GM23338 (cell line): ENCODE measurements around the gene ADCY3. TPM values are rescaled to one million over a fixed set of nuclear protein-coding genes. Genes with fewer than 3 reads are reported as not detected.

Experiments used
- ATAC-seq: fragments of 200-7000 bp; cut with Tn5 transposase; 3 replicates; pipeline ENCODE4 v1.9.1; 2020
- DNase-seq: peaks from one replicate; pipeline ENCODE4 v3.0.0-alpha.2; 2015; ENCODE audit warnings: low spot score
- H2AFZ ChIP-seq: fragments of 200-600 bp; sonication (generic); 2 replicates; pipeline ENCODE4 v1.8.0; 2016; ENCODE audit warnings: antibody characterized with exemption, mild to moderate bottlenecking, moderate library complexity
- H3F3A ChIP-seq: fragments of 200-600 bp; sonication (generic); replicated peaks from 2 replicates; pipeline ENCODE4 v1.8.0; 2017; ENCODE audit warnings: antibody characterized with exemption, mixed run types, low read depth
- H3K27ac ChIP-seq: fragments of 200-600 bp; sonication (generic); 2 replicates; pipeline ENCODE4 v1.6.1; 2016; ENCODE audit warnings: low read depth
- H3K27me3 ChIP-seq: fragments of 200-600 bp; sonication (generic); 2 replicates; pipeline ENCODE4 v1.8.0; 2016; ENCODE audit warnings: mild to moderate bottlenecking, mixed run types, moderate library complexity; ENCODE audit not compliant: insufficient read depth
- H3K36me3 ChIP-seq: fragments of 200-600 bp; sonication (generic); 2 replicates; pipeline ENCODE4 v1.8.0; 2016; ENCODE audit warnings: mild to moderate bottlenecking; ENCODE audit not compliant: insufficient read depth
- H3K4me1 ChIP-seq: fragments of 200-600 bp; sonication (generic); 2 replicates; pipeline ENCODE4 v1.8.0; 2016; ENCODE audit warnings: mild to moderate bottlenecking, moderate library complexity; ENCODE audit not compliant: insufficient read depth
- H3K4me2 ChIP-seq: fragments of 200-600 bp; sonication (generic); 2 replicates; pipeline ENCODE4 v1.7.1; 2017; ENCODE audit warnings: mixed run types
- H3K4me3 ChIP-seq: fragments of 200-600 bp; sonication (generic); 2 replicates; pipeline ENCODE4 v1.6.1; 2016; ENCODE audit warnings: mixed run types
- H3K79me2 ChIP-seq: fragments of 200-600 bp; sonication (generic); replicated peaks from 2 replicates; pipeline ENCODE4 v1.8.0; 2017; ENCODE audit warnings: mild to moderate bottlenecking; ENCODE audit not compliant: insufficient read depth
- H3K9me2 ChIP-seq: fragments of 200-600 bp; sonication (generic); 2 replicates; pipeline ENCODE4 v1.8.0; 2017; ENCODE audit not compliant: insufficient read depth
- H4K20me1 ChIP-seq: fragments of 200-600 bp; sonication (generic); replicated peaks from 2 replicates; pipeline ENCODE4 v1.8.0; 2017; ENCODE audit warnings: mild to moderate bottlenecking; ENCODE audit not compliant: insufficient read depth
- H3K27ac Mint-ChIP-seq: 2 replicates; pipeline ENCODE4 v1.8.0; 2020; ENCODE audit warnings: inconsistent platforms, mild to moderate bottlenecking, moderate library complexity, mixed read lengths
- H3K27me3 Mint-ChIP-seq: 3 replicates; pipeline ENCODE4 v1.8.0; 2022; ENCODE audit warnings: low read depth, mild to moderate bottlenecking, moderate library complexity, mixed read lengths, inconsistent platforms; ENCODE audit not compliant: insufficient read depth, poor library complexity
- H3K36me3 Mint-ChIP-seq: 3 replicates; pipeline ENCODE4 v1.8.0; 2021; ENCODE audit warnings: low read depth, mild to moderate bottlenecking, inconsistent platforms, moderate library complexity, mixed read lengths
- H3K4me1 Mint-ChIP-seq: 3 replicates; pipeline ENCODE4 v1.8.0; 2020; ENCODE audit warnings: mild to moderate bottlenecking, inconsistent platforms, mixed read lengths
- H3K4me3 Mint-ChIP-seq: 3 replicates; pipeline ENCODE4 v1.8.0; 2021; ENCODE audit warnings: moderate library complexity, mild to moderate bottlenecking, inconsistent platforms, mixed read lengths
- H3K9me3 Mint-ChIP-seq: 3 replicates; pipeline ENCODE4 v1.8.0; 2020; ENCODE audit warnings: moderate library complexity, mild to moderate bottlenecking, inconsistent platforms, mixed read lengths
- CREB1 ChIP-seq: fragments of 250-450 bp; sonication (Bioruptor Pico); IDR thresholded peaks from 2 replicates; pipeline ENCODE4 v1.5.0; 2020; ENCODE audit warnings: low read depth, mild to moderate bottlenecking, moderate library complexity
- CTCF ChIP-seq, 2 experiments: fragments of 200-600 bp in 1 of 2; sonication (generic) in 1 of 2; conservative IDR thresholded peaks; 2 replicates each; pipeline versions ENCODE4 v1.5.1 to v1.6.1; 2016 to 2017; ENCODE audit warnings: antibody characterized with exemption in 2 of 2, low read depth in 2 of 2, mild to moderate bottlenecking in 2 of 2, moderate library complexity in 1 of 2
- EZH2 ChIP-seq: fragments of 200-600 bp; sonication (generic); IDR thresholded peaks from one replicate; pipeline ENCODE4 v1.8.0; 2017; ENCODE audit warnings: antibody characterized with exemption, mild to moderate bottlenecking, low read depth; ENCODE audit not compliant: unreplicated experiment
- EZH2phosphoT487 ChIP-seq: fragments of 200-600 bp; sonication (generic); IDR thresholded peaks from one replicate; pipeline ENCODE4 v1.8.1; 2018; ENCODE audit warnings: antibody characterized with exemption; ENCODE audit not compliant: unreplicated experiment
- JUNB ChIP-seq: IDR thresholded peaks from one replicate; pipeline ENCODE4 v1.6.1; 2016; ENCODE audit warnings: antibody characterized with exemption; ENCODE audit not compliant: unreplicated experiment
- NANOG ChIP-seq: IDR thresholded peaks from 2 replicates; pipeline ENCODE4 v1.6.1; 2016; ENCODE audit warnings: antibody characterized with exemption, borderline replicate concordance
- POLR2AphosphoS5 ChIP-seq: IDR thresholded peaks from 2 replicates; pipeline ENCODE4 v1.6.1; 2016; ENCODE audit warnings: antibody characterized with exemption, low read depth
- STAT1 ChIP-seq: IDR thresholded peaks from one replicate; pipeline ENCODE4 v1.6.1; 2016; ENCODE audit warnings: antibody characterized with exemption; ENCODE audit not compliant: unreplicated experiment
- ZNF114 ChIP-seq: fragments of 250-450 bp; sonication (Bioruptor Pico); IDR thresholded peaks from 2 replicates; pipeline ENCODE4 v1.5.0; 2020; ENCODE audit warnings: mild to moderate bottlenecking, moderate library complexity
- ZNF331 ChIP-seq: fragments of 250-450 bp; sonication (Bioruptor Pico); IDR thresholded peaks from 2 replicates; pipeline ENCODE4 v1.5.0; 2020; ENCODE audit warnings: low read depth, mild to moderate bottlenecking, moderate library complexity
- ZNF462 ChIP-seq: fragments of 250-450 bp; sonication (Bioruptor Pico); IDR thresholded peaks from 2 replicates; pipeline ENCODE4 v1.5.0; 2020; ENCODE audit warnings: mild to moderate bottlenecking, moderate library complexity
- polyA plus RNA-seq: library from polyadenylated mRNA; unstranded; fragments of >200 nt; fragmentation: Nextera tagmentation; extraction: Ambion mirVana; gene quantifications from 2 replicates; pipeline ENCODE4 v1.2.1, GENCODE V29; 2016
- total RNA-seq: library from RNA; depleted of rRNA; stranded (reverse); fragments of >200 nt; shearing (Covaris generic); gene quantifications from 2 replicates; pipeline ENCODE4 v1.2.3, GENCODE V29; 2014
- TF ChIP-seq, protein P1 (sequence below): IDR thresholded peaks from 2 replicates; pipeline ENCODE4 v1.6.1; 2016; ENCODE audit warnings: antibody characterized with exemption
- TF ChIP-seq, protein P2 (sequence below): IDR thresholded peaks from one replicate; pipeline ENCODE4 v1.6.1; 2018; ENCODE audit warnings: antibody characterized with exemption; ENCODE audit not compliant: unreplicated experiment

The ADCY3 gene
- total and polyA plus RNA-seq, 2 experiments from 2014 or later: 9.7 to 32.4 TPM

- no peak for DNase-seq
- Histone ChIP-seq H3K79me2 (no peaks in the 10 kb centered on the region), H3F3A (no peaks in the 10 kb centered on the region), H2AFZ (no peak overlapping the region), H3K4me2 (no peak overlapping the region), H3K4me3 (no peak overlapping the region), H3K36me3 (peaks cover 9% of the 10 kb centered on the region), H3K9me2 (no peaks in the 10 kb centered on the region), H3K27ac (no peak overlapping the region), H3K27me3 (no peaks in the 10 kb centered on the region), H4K20me1 (no peaks in the 10 kb centered on the region; the same call in 1 of the 2 replicates), H3K4me1 (no peaks in the 10 kb centered on the region)
- TF ChIP-seq JUNB: no peak
- TF ChIP-seq, protein P1, sequence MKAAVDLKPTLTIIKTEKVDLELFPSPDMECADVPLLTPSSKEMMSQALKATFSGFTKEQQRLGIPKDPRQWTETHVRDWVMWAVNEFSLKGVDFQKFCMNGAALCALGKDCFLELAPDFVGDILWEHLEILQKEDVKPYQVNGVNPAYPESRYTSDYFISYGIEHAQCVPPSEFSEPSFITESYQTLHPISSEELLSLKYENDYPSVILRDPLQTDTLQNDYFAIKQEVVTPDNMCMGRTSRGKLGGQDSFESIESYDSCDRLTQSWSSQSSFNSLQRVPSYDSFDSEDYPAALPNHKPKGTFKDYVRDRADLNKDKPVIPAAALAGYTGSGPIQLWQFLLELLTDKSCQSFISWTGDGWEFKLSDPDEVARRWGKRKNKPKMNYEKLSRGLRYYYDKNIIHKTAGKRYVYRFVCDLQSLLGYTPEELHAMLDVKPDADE: no peak
- TF ChIP-seq ZNF462 (CRISPR knock-in tag): no peak
- TF ChIP-seq CTCF (conservative IDR thresholded peaks at IDR 0.05; ENCODE audit: low read depth in 2 of 2): no peak
- no peak for TF ChIP-seq STAT1
- no peak for TF ChIP-seq ZNF331 (CRISPR knock-in tag)
- TF ChIP-seq POLR2AphosphoS5: no peak
- TF ChIP-seq, protein P2, sequence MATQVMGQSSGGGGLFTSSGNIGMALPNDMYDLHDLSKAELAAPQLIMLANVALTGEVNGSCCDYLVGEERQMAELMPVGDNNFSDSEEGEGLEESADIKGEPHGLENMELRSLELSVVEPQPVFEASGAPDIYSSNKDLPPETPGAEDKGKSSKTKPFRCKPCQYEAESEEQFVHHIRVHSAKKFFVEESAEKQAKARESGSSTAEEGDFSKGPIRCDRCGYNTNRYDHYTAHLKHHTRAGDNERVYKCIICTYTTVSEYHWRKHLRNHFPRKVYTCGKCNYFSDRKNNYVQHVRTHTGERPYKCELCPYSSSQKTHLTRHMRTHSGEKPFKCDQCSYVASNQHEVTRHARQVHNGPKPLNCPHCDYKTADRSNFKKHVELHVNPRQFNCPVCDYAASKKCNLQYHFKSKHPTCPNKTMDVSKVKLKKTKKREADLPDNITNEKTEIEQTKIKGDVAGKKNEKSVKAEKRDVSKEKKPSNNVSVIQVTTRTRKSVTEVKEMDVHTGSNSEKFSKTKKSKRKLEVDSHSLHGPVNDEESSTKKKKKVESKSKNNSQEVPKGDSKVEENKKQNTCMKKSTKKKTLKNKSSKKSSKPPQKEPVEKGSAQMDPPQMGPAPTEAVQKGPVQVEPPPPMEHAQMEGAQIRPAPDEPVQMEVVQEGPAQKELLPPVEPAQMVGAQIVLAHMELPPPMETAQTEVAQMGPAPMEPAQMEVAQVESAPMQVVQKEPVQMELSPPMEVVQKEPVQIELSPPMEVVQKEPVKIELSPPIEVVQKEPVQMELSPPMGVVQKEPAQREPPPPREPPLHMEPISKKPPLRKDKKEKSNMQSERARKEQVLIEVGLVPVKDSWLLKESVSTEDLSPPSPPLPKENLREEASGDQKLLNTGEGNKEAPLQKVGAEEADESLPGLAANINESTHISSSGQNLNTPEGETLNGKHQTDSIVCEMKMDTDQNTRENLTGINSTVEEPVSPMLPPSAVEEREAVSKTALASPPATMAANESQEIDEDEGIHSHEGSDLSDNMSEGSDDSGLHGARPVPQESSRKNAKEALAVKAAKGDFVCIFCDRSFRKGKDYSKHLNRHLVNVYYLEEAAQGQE: no peak
- TF ChIP-seq EZH2: no peak
- no peak for TF ChIP-seq NANOG
- TF ChIP-seq EZH2phosphoT487: no peak
- no peak for TF ChIP-seq CREB1 (CRISPR knock-in tag)
- no peak for TF ChIP-seq ZNF114 (CRISPR knock-in tag)
- ATAC-seq: no peak
- Mint-ChIP-seq H3K27me3 (peaks cover 2% of the 10 kb centered on the region), H3K9me3 (peaks cover 40% of the 10 kb centered on the region), H3K27ac (no peak overlapping the region), H3K4me3 (no peak overlapping the region), H3K4me1 (peaks cover 7% of the 10 kb centered on the region), H3K36me3 (peaks cover 49% of the 10 kb centered on the region)
These were observed 25.3 kb downstream of the ADCY3 start for GRCh38 chr2:24894750-24895149.
